SK-N-SH (cell line): Measurements from ENCODE around the gene SPATA18.
A peak's percentile ranks its signal among the peaks of the same experiment; 100 is the strongest.

Experiments used
- CHD2 ChIP-seq: fragments of 150-350 bp; IDR thresholded peaks from 2 replicates; pipeline ENCODE4 v1.6.1; 2018; ENCODE audit warnings: low read length; ENCODE audit not compliant: partially characterized antibody
- EZH2phosphoT487 ChIP-seq: fragments of 200-600 bp; sonication (generic); IDR thresholded peaks from 2 replicates; pipeline ENCODE4 v1.6.1; 2017; ENCODE audit warnings: low read depth, mixed run types, mild to moderate bottlenecking, antibody characterized with exemption, moderate library complexity, borderline replicate concordance
- GABPA ChIP-seq: IDR thresholded peaks from 2 replicates; pipeline ENCODE4 v1.4.0; 2012; ENCODE audit warnings: low read depth, mild to moderate bottlenecking
- NRF1 ChIP-seq: IDR thresholded peaks from 2 replicates; pipeline ENCODE4 v1.6.1; 2012; ENCODE audit warnings: low read depth, mild to moderate bottlenecking, low read length
- POLR2AphosphoS5 ChIP-seq: IDR thresholded peaks from 2 replicates; pipeline ENCODE4 v1.6.1; 2012; ENCODE audit warnings: low read depth, low read length
- SMC3 ChIP-seq: IDR thresholded peaks from 2 replicates; pipeline ENCODE4 v1.6.1; 2012; ENCODE audit warnings: low read depth, low read length, improper control_type of control experiment
- TAF1 ChIP-seq: IDR thresholded peaks from 2 replicates; pipeline ENCODE4 v1.6.1; 2012; ENCODE audit warnings: low read depth, mild to moderate bottlenecking, low read length, moderate library complexity, borderline replicate concordance
- TCF12 ChIP-seq: IDR thresholded peaks from 2 replicates; pipeline ENCODE4 v1.4.0; 2012
- TEAD4 ChIP-seq: IDR thresholded peaks from 2 replicates; pipeline ENCODE4 v1.4.0; 2012; ENCODE audit warnings: mild to moderate bottlenecking, borderline replicate concordance; ENCODE audit not compliant: insufficient read depth
- TF ChIP-seq, protein P1 (sequence below): fragments of 200-600 bp; sonication (generic); IDR thresholded peaks from 2 replicates; pipeline ENCODE4 v1.6.1; 2017; ENCODE audit warnings: antibody characterized with exemption, mild to moderate bottlenecking, moderate library complexity
- TF ChIP-seq, protein P2 (sequence below): fragments of 150-350 bp; IDR thresholded peaks from 2 replicates; pipeline ENCODE4 v1.6.1; 2017; ENCODE audit warnings: antibody characterized with exemption, low read length, low read depth, borderline replicate concordance
- TF ChIP-seq, protein P3 (sequence below): IDR thresholded peaks from 2 replicates; pipeline ENCODE4 v1.4.0; 2012; ENCODE audit warnings: low read depth

DNA sequence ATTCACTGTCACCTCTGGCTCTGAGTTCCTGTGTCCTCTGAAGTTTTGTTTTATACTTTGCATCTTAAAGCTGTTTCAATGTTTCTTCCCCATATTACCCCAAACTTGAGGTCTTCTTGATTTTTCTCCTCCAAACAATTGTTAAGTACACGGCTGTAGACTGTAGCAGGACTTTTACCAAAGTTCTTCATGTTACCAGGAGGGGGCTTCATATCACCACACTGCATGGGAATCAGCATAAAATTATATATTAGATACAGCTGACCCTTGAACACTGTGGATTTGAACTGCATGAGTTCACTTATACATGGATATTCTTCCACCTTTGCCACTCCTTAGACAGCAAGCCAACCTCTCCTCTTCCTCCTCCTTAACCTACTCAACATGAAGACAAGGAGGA is 56.6 kb downstream of the SPATA18 start:
- TF ChIP-seq, protein P1, sequence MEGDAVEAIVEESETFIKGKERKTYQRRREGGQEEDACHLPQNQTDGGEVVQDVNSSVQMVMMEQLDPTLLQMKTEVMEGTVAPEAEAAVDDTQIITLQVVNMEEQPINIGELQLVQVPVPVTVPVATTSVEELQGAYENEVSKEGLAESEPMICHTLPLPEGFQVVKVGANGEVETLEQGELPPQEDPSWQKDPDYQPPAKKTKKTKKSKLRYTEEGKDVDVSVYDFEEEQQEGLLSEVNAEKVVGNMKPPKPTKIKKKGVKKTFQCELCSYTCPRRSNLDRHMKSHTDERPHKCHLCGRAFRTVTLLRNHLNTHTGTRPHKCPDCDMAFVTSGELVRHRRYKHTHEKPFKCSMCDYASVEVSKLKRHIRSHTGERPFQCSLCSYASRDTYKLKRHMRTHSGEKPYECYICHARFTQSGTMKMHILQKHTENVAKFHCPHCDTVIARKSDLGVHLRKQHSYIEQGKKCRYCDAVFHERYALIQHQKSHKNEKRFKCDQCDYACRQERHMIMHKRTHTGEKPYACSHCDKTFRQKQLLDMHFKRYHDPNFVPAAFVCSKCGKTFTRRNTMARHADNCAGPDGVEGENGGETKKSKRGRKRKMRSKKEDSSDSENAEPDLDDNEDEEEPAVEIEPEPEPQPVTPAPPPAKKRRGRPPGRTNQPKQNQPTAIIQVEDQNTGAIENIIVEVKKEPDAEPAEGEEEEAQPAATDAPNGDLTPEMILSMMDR = peak; percentile 29
- TF ChIP-seq CHD2 (no peak), TAF1 (no peak), NRF1 (no peak), TCF12 (no peak), GABPA (no peak), TEAD4 (no peak), SMC3 (no peak), POLR2AphosphoS5 (no peak), EZH2phosphoT487 (no peak)
- TF ChIP-seq, protein P2, sequence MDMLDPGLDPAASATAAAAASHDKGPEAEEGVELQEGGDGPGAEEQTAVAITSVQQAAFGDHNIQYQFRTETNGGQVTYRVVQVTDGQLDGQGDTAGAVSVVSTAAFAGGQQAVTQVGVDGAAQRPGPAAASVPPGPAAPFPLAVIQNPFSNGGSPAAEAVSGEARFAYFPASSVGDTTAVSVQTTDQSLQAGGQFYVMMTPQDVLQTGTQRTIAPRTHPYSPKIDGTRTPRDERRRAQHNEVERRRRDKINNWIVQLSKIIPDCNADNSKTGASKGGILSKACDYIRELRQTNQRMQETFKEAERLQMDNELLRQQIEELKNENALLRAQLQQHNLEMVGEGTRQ = no peak
- TF ChIP-seq, protein P3, sequence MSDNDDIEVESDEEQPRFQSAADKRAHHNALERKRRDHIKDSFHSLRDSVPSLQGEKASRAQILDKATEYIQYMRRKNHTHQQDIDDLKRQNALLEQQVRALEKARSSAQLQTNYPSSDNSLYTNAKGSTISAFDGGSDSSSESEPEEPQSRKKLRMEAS = no peak
